Neural progenitor cell (in vitro differentiated cells): ENCODE data around the gene YTHDF2.
A peak's percentile ranks its signal among the peaks of the same experiment; 100 is the strongest.

Source experiments
- EZH2 ChIP-seq: fragments of 200-600 bp; sonication (generic); IDR thresholded peaks from 2 replicates; pipeline ENCODE4 v1.6.1; 2017; ENCODE audit warnings: antibody characterized with exemption, mild to moderate bottlenecking, moderate library complexity
- EZH2phosphoT487 ChIP-seq: fragments of 200-600 bp; sonication (generic); IDR thresholded peaks from 2 replicates; pipeline ENCODE4 v1.6.1; 2017; ENCODE audit warnings: antibody characterized with exemption
- TF ChIP-seq, protein P1 (sequence below): fragments of 200-600 bp; sonication (generic); IDR thresholded peaks from 2 replicates; pipeline ENCODE4 v1.5.1; 2017; ENCODE audit warnings: antibody characterized with exemption, mild to moderate bottlenecking

DNA sequence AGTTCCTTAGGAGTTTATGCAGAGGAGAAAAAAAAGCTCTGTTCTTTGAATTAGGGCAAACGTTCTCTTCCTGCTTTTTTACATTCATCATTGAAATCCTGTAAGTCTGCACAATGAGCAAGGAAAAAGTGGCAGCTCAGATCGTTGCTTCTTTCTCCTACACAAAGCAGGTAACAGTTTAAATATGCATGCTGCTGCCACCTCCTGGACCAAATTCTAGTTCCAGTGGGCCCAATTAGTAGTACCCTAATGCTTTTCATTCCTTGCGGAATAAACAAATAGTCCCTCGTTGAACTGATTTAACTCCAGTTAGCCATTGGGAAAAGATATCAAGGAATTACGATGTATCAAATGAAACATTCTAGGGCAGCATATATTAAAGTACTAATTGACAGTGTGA lies 20.1 kb downstream of the YTHDF2 start:
- TF ChIP-seq, protein P1, sequence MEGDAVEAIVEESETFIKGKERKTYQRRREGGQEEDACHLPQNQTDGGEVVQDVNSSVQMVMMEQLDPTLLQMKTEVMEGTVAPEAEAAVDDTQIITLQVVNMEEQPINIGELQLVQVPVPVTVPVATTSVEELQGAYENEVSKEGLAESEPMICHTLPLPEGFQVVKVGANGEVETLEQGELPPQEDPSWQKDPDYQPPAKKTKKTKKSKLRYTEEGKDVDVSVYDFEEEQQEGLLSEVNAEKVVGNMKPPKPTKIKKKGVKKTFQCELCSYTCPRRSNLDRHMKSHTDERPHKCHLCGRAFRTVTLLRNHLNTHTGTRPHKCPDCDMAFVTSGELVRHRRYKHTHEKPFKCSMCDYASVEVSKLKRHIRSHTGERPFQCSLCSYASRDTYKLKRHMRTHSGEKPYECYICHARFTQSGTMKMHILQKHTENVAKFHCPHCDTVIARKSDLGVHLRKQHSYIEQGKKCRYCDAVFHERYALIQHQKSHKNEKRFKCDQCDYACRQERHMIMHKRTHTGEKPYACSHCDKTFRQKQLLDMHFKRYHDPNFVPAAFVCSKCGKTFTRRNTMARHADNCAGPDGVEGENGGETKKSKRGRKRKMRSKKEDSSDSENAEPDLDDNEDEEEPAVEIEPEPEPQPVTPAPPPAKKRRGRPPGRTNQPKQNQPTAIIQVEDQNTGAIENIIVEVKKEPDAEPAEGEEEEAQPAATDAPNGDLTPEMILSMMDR: peak; percentile 43
- TF ChIP-seq EZH2 (no peak), EZH2phosphoT487 (no peak)
